Measurements from ENCODE around the gene SCYGR6. TPM values are rescaled to one million over a fixed set of nuclear protein-coding genes. Genes with fewer than 3 reads are reported as not detected.
A peak's percentile ranks its signal among the peaks of the same experiment; 100 is the strongest.

SCYGR6 gene
- total and polyA plus RNA-seq, 9 donors = not detected

GRCh38 chr2:227717687-227718567 lies 6.6 kb downstream of the SCYGR6 start, which contains the start of gene SLC19A3:
Gene SLC19A3, minus strand, starts transcription at chr2:227718028. Its CDS starts 15,710 bp downstream, at chr2:227702318.
- 1 to 2% (median 1%) methylated on average over 34 to 35 of the region's 35 CpGs for WGBS, 3 donors
- TF ChIP-seq CTCF (IDR thresholded peaks at IDR 0.05) = no peak
- no peak for TF ChIP-seq POLR2A (IDR thresholded peaks at IDR 0.05)
- no peak for TF ChIP-seq EP300 (IDR thresholded peaks at IDR 0.05)
- Histone ChIP-seq H3K4me1 (ENCODE audit: insufficient read depth) (no peaks in the 10 kb centered on the region), H3K27me3 (no peaks in the 10 kb centered on the region), H3K4me3 (peak within 1 kb of the TSS; percentile 28), H3K36me3 (no peaks in the 10 kb centered on the region), H3K9me3 (no peaks in the 10 kb centered on the region), H3K27ac (peak within 1 kb of the TSS in 1 of 2 donors; percentile 81)
- intact Hi-C loops (cut with DNase I) = no loop called here
- peak; percentile 89 to 95 (median 92) for DNase-seq

DNA sequence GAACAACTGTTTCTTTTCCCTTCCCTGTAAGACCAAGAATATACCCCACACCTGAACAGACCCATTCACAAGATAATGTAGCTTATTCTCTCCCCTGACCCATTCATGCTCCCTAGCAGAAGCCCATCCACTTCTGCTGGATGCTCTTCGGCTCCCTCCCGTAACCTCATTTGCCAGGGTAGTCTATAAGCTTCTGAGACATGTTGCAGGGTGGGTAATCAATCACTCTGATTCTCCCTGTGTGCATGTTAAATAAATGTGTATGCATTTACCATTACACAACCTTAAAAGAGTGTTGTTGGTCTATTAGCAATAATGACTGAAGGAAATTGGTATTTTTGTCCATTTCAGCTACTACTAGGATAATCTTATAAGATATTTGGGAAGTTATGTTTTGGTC lies 8.1 kb downstream of the SCYGR6 start:
- Histone ChIP-seq H3K4me3 (no peak overlapping the region), H3K36me3 (no peaks in the 10 kb centered on the region), H3K27ac (no peak overlapping the region), H3K9me3 (no peaks in the 10 kb centered on the region), H3K4me1 (ENCODE audit: insufficient read depth) (no peaks in the 10 kb centered on the region), H3K27me3 (no peaks in the 10 kb centered on the region)
- TF ChIP-seq CTCF (IDR thresholded peaks at IDR 0.05) (no peak), EP300 (IDR thresholded peaks at IDR 0.05) (no peak)
- no peak for DNase-seq
- 97 to 99% (median 98%) methylated on average over 2 of the region's 2 CpGs for WGBS, 3 donors
- intact Hi-C loops (cut with DNase I) = no loop called here

DNA sequence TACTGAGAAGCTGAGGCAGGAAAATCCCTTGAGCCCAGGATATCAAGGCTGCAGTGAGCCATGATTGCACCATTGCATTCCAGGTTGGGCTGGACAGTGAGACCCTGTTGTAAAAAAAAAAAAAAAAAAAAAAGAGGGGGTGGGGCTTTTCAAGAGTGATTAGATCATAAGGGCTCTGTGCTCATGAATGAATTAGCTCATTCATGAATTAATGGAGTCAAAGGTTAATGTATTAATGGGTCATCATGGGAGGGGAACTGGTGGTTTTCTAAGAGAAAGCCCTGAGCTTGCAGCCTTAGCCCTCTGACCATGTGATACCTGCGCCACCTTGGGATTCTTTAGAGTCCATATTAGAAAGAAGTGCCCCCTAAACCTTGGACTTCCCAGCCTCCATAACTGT lies 11.3 kb downstream of the SCYGR6 start:
- DNase-seq = no peak
- H3K27ac ChIP-seq = no peak overlapping the region
- no peak overlapping the region for H3K4me3 ChIP-seq
- WGBS, 3 donors = 43 to 100% (median 100%) methylated on average over 1 of the region's 1 CpG
- H3K27me3 ChIP-seq = no peaks in the 10 kb centered on the region
- no peaks in the 10 kb centered on the region for H3K36me3 ChIP-seq
- TF ChIP-seq EP300 (IDR thresholded peaks at IDR 0.05) = no peak
- TF ChIP-seq CTCF (IDR thresholded peaks at IDR 0.05) = no peak
- no peak for TF ChIP-seq POLR2A (IDR thresholded peaks at IDR 0.05)
- no peaks in the 10 kb centered on the region for H3K9me3 ChIP-seq
- intact Hi-C loops (cut with DNase I) = no loop called here
- no peaks in the 10 kb centered on the region for H3K4me1 ChIP-seq (ENCODE audit: insufficient read depth)

GRCh38 chr2:227710986-227711385 lies 13.6 kb downstream of the SCYGR6 start:
- Histone ChIP-seq H3K27me3 (no peaks in the 10 kb centered on the region), H3K27ac (no peak overlapping the region), H3K9me3 (no peaks in the 10 kb centered on the region), H3K36me3 (no peaks in the 10 kb centered on the region), H3K4me3 (no peak overlapping the region), H3K4me1 (ENCODE audit: insufficient read depth) (no peaks in the 10 kb centered on the region)
- 87 to 93% (median 92%) methylated on average over 7 of the region's 7 CpGs for WGBS, 3 donors
- DNase-seq = no peak
- TF ChIP-seq CTCF (IDR thresholded peaks at IDR 0.05) = no peak
- TF ChIP-seq EP300 (IDR thresholded peaks at IDR 0.05) = no peak
- no peak for TF ChIP-seq POLR2A (IDR thresholded peaks at IDR 0.05)
- intact Hi-C loops (cut with DNase I) = no loop called here

Data from ovary (tissue), 9 donors.